Omental fat pad (tissue), 4 donors: ENCODE data around the gene SGF29. TPM values are rescaled to one million over a fixed set of nuclear protein-coding genes. Genes with fewer than 3 reads are reported as not detected.

Experiments
- ATAC-seq: fragments of 150-250 bp; one replicate; pipeline ENCODE4 v1.9.1; 2016; ENCODE audit warnings: mild to moderate bottlenecking, moderate library complexity; ENCODE audit not compliant: low FRiP score
- DNase-seq: peaks from one replicate; pipeline ENCODE4 v3.0.0-alpha.2; 2019; ENCODE audit warnings: low spot score
- CTCF ChIP-seq, 3 donors: fragments of 450-650 bp; IDR thresholded peaks; one replicate each; pipeline ENCODE4 v1.5.1; 2016 to 2017; ENCODE audit warnings: antibody characterized with exemption in 3 of 3, mild to moderate bottlenecking in 3 of 3, moderate library complexity in 2 of 3
- total RNA-seq, 4 donors: library from RNA; depleted of rRNA; stranded (reverse); fragments of >200 nt; gene quantifications; one replicate each; pipeline ENCODE4 v1.1.0, GENCODE V29; 2016

SGF29 gene
- total RNA-seq, 4 donors from 2014 or later, result 18.0 to 22.6 (median 19.1) TPM

GRCh38 chr16:28569021-28569420 is 15.3 kb downstream of the SGF29 start:
- TF ChIP-seq CTCF (IDR thresholded peaks at IDR 0.05), result no peak
- ATAC-seq (no peak), DNase-seq (no peak)

GRCh38 chr16:28569968-28570752 is 16.4 kb downstream of the SGF29 start:
- ATAC-seq (no peak), DNase-seq (no peak)

GRCh38 chr16:28572696-28573510 is 19.2 kb downstream of the SGF29 start:
- DNase-seq, result no peak
- TF ChIP-seq CTCF (IDR thresholded peaks at IDR 0.05), result no peak
- peak; percentile 52 for ATAC-seq

More at GRCh38 chr16:28569968-28570752, 16.4 kb downstream of the SGF29 start:
- TF ChIP-seq CTCF (IDR thresholded peaks at IDR 0.05), result no peak

- ATAC-seq (no peak), DNase-seq (no peak)
Observed at GRCh38 chr16:28573738-28574718, 20.3 kb downstream of the SGF29 start.

GRCh38 chr16:28574925-28575324 is 21.2 kb downstream of the SGF29 start:
- no peak for TF ChIP-seq CTCF (IDR thresholded peaks at IDR 0.05)
- no peak for ATAC-seq
- no peak for DNase-seq

More at GRCh38 chr16:28573738-28574718, 20.3 kb downstream of the SGF29 start:
- TF ChIP-seq CTCF (IDR thresholded peaks at IDR 0.05), result no peak

GRCh38 chr16:28575446-28576109 is 21.9 kb downstream of the SGF29 start:
- no peak for TF ChIP-seq CTCF (IDR thresholded peaks at IDR 0.05)
- DNase-seq, result no peak

More at GRCh38 chr16:28575446-28576109, 21.9 kb downstream of the SGF29 start:
- ATAC-seq, result no peak
